BLaER1 treated with 17β-estradiol and CSF1 and Interleukin-3, amounts not matched to agents 10 nM and 100 nM (cell line): Measurements from ENCODE around the gene UIMC1.
A peak's percentile ranks its signal among the peaks of the same experiment; 100 is the strongest.
"Not testable (repeated sequence)": the region's sequence is repeated elsewhere in the genome, so short reads cannot be mapped to it uniquely, and the experiment has no call there.

Experiments
- H3K27ac ChIP-seq, 11 experiments: shearing (Covaris generic); formaldehyde crosslinking; 2 replicates each; pipeline ENCODE4 v1.8.1; 2022
- H3K27me3 ChIP-seq, 11 experiments: shearing (Covaris generic); formaldehyde crosslinking; 2 replicates each; pipeline ENCODE4 v1.8.1; 2022
- H3K36me3 ChIP-seq, 11 experiments: shearing (Covaris generic); formaldehyde crosslinking; 2 replicates each; pipeline ENCODE4 v1.8.1; 2022
- H3K4me1 ChIP-seq, 10 experiments: shearing (Covaris generic); formaldehyde crosslinking; 2 replicates each; pipeline ENCODE4 v1.8.1; 2022
- H3K4me2 ChIP-seq, 11 experiments: shearing (Covaris generic); formaldehyde crosslinking; 2 replicates each; pipeline ENCODE4 v1.8.1; 2022
- H3K4me3 ChIP-seq, 10 experiments: shearing (Covaris generic); formaldehyde crosslinking; 2 replicates each; pipeline ENCODE4 v1.8.1; 2022
- H3K9ac ChIP-seq, 11 experiments: shearing (Covaris generic); formaldehyde crosslinking; 2 replicates each; pipeline ENCODE4 v1.8.1; 2022
- H3K9me3 ChIP-seq, 11 experiments: shearing (Covaris generic); formaldehyde crosslinking; replicated peaks in 1 of 11; 2 replicates each; pipeline ENCODE4 v1.8.1; 2022
- H4K20me1 ChIP-seq, 11 experiments: shearing (Covaris generic); formaldehyde crosslinking; 2 replicates each; pipeline ENCODE4 v1.8.1; 2022
- Cebpa-rat ChIP-seq, 11 experiments: shearing (Covaris generic); IDR thresholded peaks; 2 replicates each; pipeline ENCODE4 v1.8.1; 2022

The UIMC1 gene

DNA sequence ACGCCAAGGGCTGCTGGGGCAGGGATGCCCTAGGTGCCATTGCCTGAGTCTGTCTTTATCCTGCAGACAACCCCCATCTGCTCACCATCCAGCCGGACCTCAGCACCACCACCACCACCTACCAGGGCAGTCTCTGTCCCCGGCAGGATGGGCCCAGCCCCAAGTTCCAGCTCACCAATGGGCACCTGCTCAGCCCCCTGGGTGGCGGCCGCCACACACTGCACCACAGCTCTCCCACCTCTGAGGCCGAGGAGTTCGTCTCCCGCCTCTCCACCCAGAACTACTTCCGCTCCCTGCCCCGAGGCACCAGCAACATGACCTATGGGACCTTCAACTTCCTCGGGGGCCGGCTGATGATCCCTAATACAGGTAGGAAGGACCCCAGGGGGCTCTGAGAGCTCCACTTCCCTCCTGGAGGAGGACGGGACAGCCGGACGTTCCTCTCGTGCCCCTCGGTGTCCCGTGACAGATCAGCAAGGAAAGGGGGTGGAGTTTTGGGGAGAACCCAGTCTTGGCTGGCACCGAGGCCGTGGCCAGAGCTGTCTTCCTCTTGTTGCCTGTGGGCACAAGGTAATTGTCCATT is 132.3 kb downstream of the UIMC1 start:
- Histone ChIP-seq H3K36me3 (no peaks in the 10 kb centered on the region), H3K4me1 (peaks cover 19 to 38% (median 27%) of the 10 kb centered on the region in 10 experiments), H3K9me3 (peaks cover 34 to 47% (median 41%) of the 10 kb centered on the region in 11 experiments), H4K20me1 (peaks cover 0 to 43% (median 25%) of the 10 kb centered on the region in 11 experiments; a peak in 16 of 22 replicates), H3K27me3 (peaks cover 48 to 64% (median 54%) of the 10 kb centered on the region in 11 experiments), H3K9ac (no peak overlapping the region), H3K27ac (no peak overlapping the region), H3K4me2 (peak overlapping the region in 7 of 11 experiments; percentile 10 to 41 (median 28); a peak in 7 of 22 replicates), H3K4me3 (no peak overlapping the region)
- no peak for TF ChIP-seq Cebpa-rat (IDR thresholded peaks at IDR 0.05)

- H3K27me3 ChIP-seq, result peaks cover 42 to 64% (median 56%) of the 10 kb centered on the region in 11 experiments
- peaks cover 19 to 38% (median 27%) of the 10 kb centered on the region in 10 experiments for H3K4me1 ChIP-seq
- H3K4me2 ChIP-seq, result peak overlapping the region in 10 of 11 experiments; percentile 4 to 41 (median 26); a peak in 11 of 22 replicates
- no peaks in the 10 kb centered on the region for H3K36me3 ChIP-seq
- H3K9ac ChIP-seq, result no peak overlapping the region
- H3K4me3 ChIP-seq, result peak overlapping the region in 2 of 10 experiments; percentile 1 to 26; a peak in 2 of 20 replicates
- H3K9me3 ChIP-seq, result peaks cover 39 to 53% (median 47%) of the 10 kb centered on the region in 11 experiments
- peaks cover 0 to 37% (median 25%) of the 10 kb centered on the region in 11 experiments; a peak in 15 of 22 replicates for H4K20me1 ChIP-seq
- H3K27ac ChIP-seq, result peak overlapping the region in 2 of 11 experiments; percentile 14 to 68; a peak in 3 of 22 replicates
- TF ChIP-seq Cebpa-rat (IDR thresholded peaks at IDR 0.05), result no peak
Observed at GRCh38 chr5:176873541-176874172, 132.9 kb downstream of the UIMC1 start.

GRCh38 chr5:176873011-176873410 is 133.6 kb downstream of the UIMC1 start:
- peaks cover 36 to 64% (median 56%) of the 10 kb centered on the region in 11 experiments for H3K27me3 ChIP-seq
- H3K4me1 ChIP-seq, result peaks cover 19 to 38% (median 27%) of the 10 kb centered on the region in 10 experiments

GRCh38 chr5:176872586-176872985 is 134.0 kb downstream of the UIMC1 start:
- Histone ChIP-seq H3K9me3 (peaks cover 39 to 61% (median 53%) of the 10 kb centered on the region in 11 experiments), H3K27ac (peak overlapping the region in 3 of 11 experiments; percentile 37 to 68 (median 59); a peak in 6 of 22 replicates), H3K4me1 (peaks cover 19 to 38% (median 27%) of the 10 kb centered on the region in 10 experiments), H3K27me3 (peaks cover 33 to 64% (median 56%) of the 10 kb centered on the region in 11 experiments), H4K20me1 (peaks cover 0 to 28% (median 20%) of the 10 kb centered on the region in 11 experiments; a peak in 15 of 22 replicates)
- H3K4me2 ChIP-seq, H3K4me3 ChIP-seq, H3K36me3 ChIP-seq, H3K9ac ChIP-seq: not testable (repeated sequence)

More at GRCh38 chr5:176873011-176873410, 133.6 kb downstream of the UIMC1 start:
- H3K4me3 ChIP-seq, H3K9ac ChIP-seq, H3K36me3 ChIP-seq: not testable (repeated sequence)
- Histone ChIP-seq H4K20me1 (peaks cover 0 to 31% (median 25%) of the 10 kb centered on the region in 11 experiments; a peak in 15 of 22 replicates), H3K9me3 (peaks cover 39 to 59% (median 53%) of the 10 kb centered on the region in 11 experiments), H3K27ac (peak overlapping the region in 3 of 11 experiments; percentile 14 to 68 (median 16); a peak in 4 of 22 replicates), H3K4me2 (peak overlapping the region in 3 of 11 experiments; percentile 10 to 41 (median 35); a peak in 3 of 22 replicates)

DNA sequence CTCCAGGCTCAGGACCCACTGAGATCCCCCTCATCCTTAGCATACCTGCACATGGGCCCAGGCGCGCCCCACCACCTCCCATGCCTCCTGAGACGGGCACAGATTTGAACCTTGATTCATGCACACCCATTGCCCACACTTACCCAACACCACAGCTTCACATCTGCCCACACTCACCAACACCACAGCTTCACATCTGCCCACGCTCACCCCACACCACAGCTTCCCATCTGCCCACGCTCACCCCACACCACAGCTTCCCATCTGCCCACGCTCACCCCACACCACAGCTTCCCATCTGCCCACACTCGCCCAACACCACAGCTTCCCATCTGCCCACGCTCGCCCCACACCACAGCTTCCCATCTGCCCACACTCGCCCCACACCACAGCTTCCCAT is 135.9 kb downstream of the UIMC1 start:
- H4K20me1 ChIP-seq, result peaks cover 0 to 25% (median 10%) of the 10 kb centered on the region in 11 experiments; a peak in 14 of 22 replicates
- H3K27ac ChIP-seq, result peak overlapping the region in 3 of 11 experiments; percentile 40 to 63 (median 61); a peak in 5 of 22 replicates
- H3K9me3 ChIP-seq, result peaks cover 39 to 61% (median 53%) of the 10 kb centered on the region in 11 experiments
- not testable (repeated sequence) for H3K36me3 ChIP-seq, H3K9ac ChIP-seq
- peaks cover 6 to 22% (median 16%) of the 10 kb centered on the region in 10 experiments for H3K4me1 ChIP-seq
- H3K4me2 ChIP-seq, result peak overlapping the region in 6 of 11 experiments; percentile 6 to 35 (median 23); a peak in 5 of 22 replicates
- H3K4me3 ChIP-seq, result peak overlapping the region in 3 of 10 experiments; percentile 13 to 24 (median 18); a peak in 2 of 20 replicates
- H3K27me3 ChIP-seq, result peaks cover 33 to 64% (median 56%) of the 10 kb centered on the region in 11 experiments

GRCh38 chr5:176870110-176870591 is 136.4 kb downstream of the UIMC1 start:
- H3K4me1 ChIP-seq, result peaks cover 6 to 20% (median 14%) of the 10 kb centered on the region in 10 experiments; a peak in 18 of 20 replicates
- H3K27me3 ChIP-seq, result peaks cover 33 to 64% (median 56%) of the 10 kb centered on the region in 11 experiments
- H3K27ac ChIP-seq, result peak overlapping the region in 3 of 11 experiments; percentile 40 to 63 (median 61); a peak in 4 of 22 replicates
- peaks cover 39 to 61% (median 53%) of the 10 kb centered on the region in 11 experiments for H3K9me3 ChIP-seq
- no peak for TF ChIP-seq Cebpa-rat (IDR thresholded peaks at IDR 0.05)
- H4K20me1 ChIP-seq, result peaks cover 0 to 25% (median 12%) of the 10 kb centered on the region in 11 experiments; a peak in 12 of 22 replicates
- peak overlapping the region in 3 of 10 experiments; percentile 13 to 24 (median 18); a peak in 2 of 20 replicates for H3K4me3 ChIP-seq
- no peak overlapping the region for H3K9ac ChIP-seq
- no peaks in the 10 kb centered on the region for H3K36me3 ChIP-seq
- H3K4me2 ChIP-seq, result peak overlapping the region in 6 of 11 experiments; percentile 6 to 35 (median 23); a peak in 9 of 22 replicates

DNA sequence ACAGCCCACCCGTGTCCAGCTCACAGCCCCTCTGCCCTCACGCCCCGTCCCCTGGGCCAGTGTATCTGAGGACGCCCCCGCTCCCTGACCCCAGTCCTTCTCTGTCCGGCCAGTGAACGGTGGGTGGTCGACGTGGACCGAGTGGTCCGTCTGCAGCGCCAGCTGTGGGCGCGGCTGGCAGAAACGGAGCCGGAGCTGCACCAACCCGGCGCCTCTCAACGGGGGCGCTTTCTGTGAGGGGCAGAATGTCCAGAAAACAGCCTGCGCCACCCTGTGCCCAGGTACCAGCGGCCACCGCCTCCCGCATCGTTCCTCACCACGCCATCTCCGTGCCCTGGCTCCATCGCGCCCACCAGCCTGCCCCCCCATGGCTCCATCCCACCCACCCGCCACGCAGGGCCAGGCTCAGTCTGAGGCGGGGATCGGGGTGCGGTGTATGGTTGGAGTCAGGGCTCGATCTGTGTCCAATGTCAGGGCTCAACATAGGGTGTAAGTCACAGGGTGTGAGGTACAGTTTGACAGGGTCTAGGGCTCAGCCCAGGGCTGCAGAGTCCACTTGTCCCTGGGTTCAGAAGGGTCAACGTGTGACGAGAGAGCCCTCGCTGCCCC is 137.0 kb downstream of the UIMC1 start:
- Histone ChIP-seq H3K9me3 (peaks cover 39 to 55% (median 51%) of the 10 kb centered on the region in 11 experiments), H3K4me2 (peak overlapping the region in 3 of 11 experiments; percentile 7 to 32 (median 18); a peak in 3 of 22 replicates), H3K4me1 (peaks cover 6 to 20% (median 14%) of the 10 kb centered on the region in 10 experiments; a peak in 18 of 20 replicates), H3K9ac (no peak overlapping the region), H4K20me1 (peaks cover 0 to 29% (median 16%) of the 10 kb centered on the region in 11 experiments; a peak in 11 of 22 replicates), H3K27me3 (peaks cover 33 to 64% (median 56%) of the 10 kb centered on the region in 11 experiments), H3K36me3 (no peaks in the 10 kb centered on the region), H3K4me3 (peak overlapping the region in 3 of 10 experiments; percentile 13 to 24 (median 18); a peak in 2 of 20 replicates), H3K27ac (no peak overlapping the region)
- TF ChIP-seq Cebpa-rat (IDR thresholded peaks at IDR 0.05), result no peak

DNA sequence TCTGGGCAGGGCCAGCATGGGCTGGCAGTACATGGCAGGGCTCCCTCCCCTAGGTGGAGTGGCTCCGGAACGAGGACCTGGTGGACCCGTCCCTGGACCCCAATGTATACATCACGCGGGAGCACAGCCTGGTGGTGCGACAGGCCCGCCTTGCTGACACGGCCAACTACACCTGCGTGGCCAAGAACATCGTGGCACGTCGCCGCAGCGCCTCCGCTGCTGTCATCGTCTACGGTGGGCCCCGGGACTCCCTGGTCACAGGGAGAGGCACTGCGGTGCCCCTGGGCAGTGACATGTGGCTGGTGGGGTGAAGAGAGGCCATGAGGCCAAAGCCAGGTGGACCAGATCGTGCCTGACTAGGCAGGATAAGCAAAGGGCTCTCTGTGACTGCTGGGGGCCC is 137.8 kb downstream of the UIMC1 start:
- TF ChIP-seq Cebpa-rat (IDR thresholded peaks at IDR 0.05), result no peak
- H3K27me3 ChIP-seq, result peaks cover 40 to 64% (median 56%) of the 10 kb centered on the region in 11 experiments
- peaks cover 4 to 13% (median 10%) of the 10 kb centered on the region in 10 experiments; a peak in 17 of 20 replicates for H3K4me1 ChIP-seq
- no peak overlapping the region for H3K4me2 ChIP-seq
- H3K27ac ChIP-seq, result no peak overlapping the region
- no peaks in the 10 kb centered on the region for H3K36me3 ChIP-seq
- peaks cover 0 to 38% (median 23%) of the 10 kb centered on the region in 11 experiments; a peak in 14 of 22 replicates for H4K20me1 ChIP-seq
- H3K9me3 ChIP-seq, result peaks cover 33 to 47% (median 43%) of the 10 kb centered on the region in 11 experiments
- no peak overlapping the region for H3K9ac ChIP-seq
- no peak overlapping the region for H3K4me3 ChIP-seq
